ENCODE results near the gene TADA2A. TPM values are rescaled to one million over a fixed set of nuclear protein-coding genes. Genes with fewer than 3 reads are reported as not detected.

The TADA2A gene
- total RNA-seq, 1 donor from 2014 or later, result 14.5 TPM

GRCh38 chr17:37476431-37477120, 69.9 kb downstream of the TADA2A start:
- H3K27me3 ChIP-seq (ENCODE audit: control insufficient read depth, insufficient read depth, low read length), result no peaks in the 10 kb centered on the region
- peaks cover 1% of the 10 kb centered on the region for H3K36me3 ChIP-seq (ENCODE audit: control insufficient read depth, insufficient read depth, low read length)
- H3K4me3 ChIP-seq (ENCODE audit: low read depth, low read length), result no peak overlapping the region
- no peak for TF ChIP-seq CTCF (IDR thresholded peaks at IDR 0.05; ENCODE audit: insufficient read depth, low read length, poor library complexity, severe bottlenecking)
- no peak for DNase-seq (ENCODE audit: low read depth)

- Histone ChIP-seq H3K4me3 (ENCODE audit: low read depth, low read length) (no peak overlapping the region), H3K27me3 (ENCODE audit: control insufficient read depth, insufficient read depth, low read length) (no peaks in the 10 kb centered on the region), H3K36me3 (ENCODE audit: control insufficient read depth, insufficient read depth, low read length) (peaks cover 1% of the 10 kb centered on the region)
- DNase-seq (ENCODE audit: low read depth), result no peak
- no peak for TF ChIP-seq CTCF (IDR thresholded peaks at IDR 0.05; ENCODE audit: insufficient read depth, low read length, poor library complexity, severe bottlenecking)
Measured at GRCh38 chr17:37478187-37478586, 71.5 kb downstream of the TADA2A start.

DNA sequence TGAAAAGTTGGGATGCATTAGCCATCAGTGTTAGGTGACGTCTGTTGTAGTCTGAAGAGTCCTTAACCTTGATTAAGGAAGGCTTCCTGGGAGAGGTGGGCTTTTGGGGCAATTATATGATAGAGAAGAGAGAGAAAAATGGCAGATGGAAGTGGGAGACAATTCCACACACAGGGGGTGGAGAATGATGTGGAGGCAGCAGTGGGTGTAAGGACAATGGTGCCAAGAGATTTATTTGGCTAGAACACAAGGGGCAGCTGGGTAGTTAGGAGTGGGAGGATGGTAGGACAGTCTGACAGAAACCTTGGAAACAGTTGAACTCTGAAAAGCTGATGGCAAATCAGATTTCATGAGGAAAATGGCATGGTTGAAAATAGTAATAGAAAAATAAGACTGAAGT, 72.3 kb downstream of the TADA2A start:
- Histone ChIP-seq H3K4me3 (ENCODE audit: low read depth, low read length) (no peak overlapping the region), H3K36me3 (ENCODE audit: control insufficient read depth, insufficient read depth, low read length) (peaks cover 1% of the 10 kb centered on the region), H3K27me3 (ENCODE audit: control insufficient read depth, insufficient read depth, low read length) (no peaks in the 10 kb centered on the region)
- DNase-seq (ENCODE audit: low read depth), result no peak
- TF ChIP-seq CTCF (IDR thresholded peaks at IDR 0.05; ENCODE audit: insufficient read depth, low read length, poor library complexity, severe bottlenecking), result no peak

DNA sequence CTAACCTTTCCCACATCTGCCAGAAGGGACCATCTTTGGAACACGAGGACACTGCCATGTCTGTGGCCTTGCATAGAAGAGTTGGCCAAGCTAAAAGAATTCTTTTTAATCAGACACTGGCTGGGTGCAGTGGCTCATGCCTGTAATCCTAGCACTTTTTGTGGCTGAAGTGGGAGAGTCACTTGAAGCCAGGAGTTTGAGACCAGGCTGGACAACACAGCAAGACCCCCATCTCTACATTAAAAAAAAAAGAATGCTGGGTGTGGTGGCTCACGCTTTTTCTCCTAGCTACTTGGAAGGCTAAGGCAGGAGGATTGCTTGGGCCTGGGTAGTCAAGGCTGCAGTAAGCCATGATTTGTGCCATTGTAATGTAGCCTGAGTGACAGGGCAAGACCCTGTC, 73.7 kb downstream of the TADA2A start:
- Histone ChIP-seq H3K36me3 (ENCODE audit: control insufficient read depth, insufficient read depth, low read length) (peaks cover 1% of the 10 kb centered on the region), H3K27me3 (ENCODE audit: control insufficient read depth, insufficient read depth, low read length) (no peaks in the 10 kb centered on the region), H3K4me3 (ENCODE audit: low read depth, low read length) (no peak overlapping the region)
- no peak for TF ChIP-seq CTCF (IDR thresholded peaks at IDR 0.05; ENCODE audit: insufficient read depth, low read length, poor library complexity, severe bottlenecking)
- DNase-seq (ENCODE audit: low read depth), result no peak

DNA sequence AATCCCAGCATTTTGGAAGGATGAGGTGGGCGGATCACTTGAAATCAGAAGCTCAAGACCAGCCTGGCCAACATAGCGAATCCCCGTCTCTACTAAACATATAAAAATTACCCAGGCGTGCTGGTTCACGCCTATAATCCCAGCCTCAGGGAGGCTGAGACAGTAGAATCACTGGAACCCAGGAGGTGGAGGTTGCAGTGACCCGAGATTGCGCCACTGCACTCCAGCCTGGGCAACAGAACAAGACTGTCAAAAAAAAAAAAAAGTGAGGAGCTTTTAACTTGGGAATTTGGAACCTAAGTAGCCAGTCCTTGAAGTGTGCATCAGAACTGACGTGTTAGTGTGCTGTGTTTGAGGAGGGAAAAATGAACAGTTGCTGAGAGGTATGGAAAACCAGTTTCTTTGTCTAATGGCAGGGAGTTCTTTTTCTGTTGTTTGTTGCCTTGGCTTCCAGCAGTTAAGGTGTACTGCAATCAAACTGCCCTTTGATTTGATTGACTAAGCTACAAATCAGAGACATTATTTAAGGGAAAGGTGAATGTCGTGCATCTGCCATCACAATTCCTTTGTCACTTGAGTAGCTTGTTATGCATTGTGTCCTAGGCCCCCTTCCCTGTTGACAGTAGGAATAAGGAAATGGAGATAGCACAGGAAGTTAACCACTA, 74.4 kb downstream of the TADA2A start:
- H3K36me3 ChIP-seq (ENCODE audit: control insufficient read depth, insufficient read depth, low read length), result peaks cover 1% of the 10 kb centered on the region
- H3K4me3 ChIP-seq (ENCODE audit: low read depth, low read length), result no peak overlapping the region
- no peak for DNase-seq (ENCODE audit: low read depth)
- TF ChIP-seq CTCF (IDR thresholded peaks at IDR 0.05; ENCODE audit: insufficient read depth, low read length, poor library complexity, severe bottlenecking), result no peak
- H3K27me3 ChIP-seq (ENCODE audit: control insufficient read depth, insufficient read depth, low read length), result no peaks in the 10 kb centered on the region
